K562 (cell line): ENCODE measurements around the gene OR7G1. TPM values are rescaled to one million over a fixed set of nuclear protein-coding genes. Genes with fewer than 3 reads are reported as not detected.

Source experiments
- ATAC-seq: fragments of 200-7000 bp; cut with Tn5 transposase; 3 replicates; pipeline ENCODE4 v1.9.1; 2020; ENCODE audit warnings: moderate library complexity
- BruUV-seq: library from RNA; stranded (reverse); fragments of 400-500 nt; replicated peaks from 2 replicates; lab custom pipeline; 2021; lab: Mats Ljungman, UMichigan
- CTCF ChIA-PET: fragments of 300-600 bp; formaldehyde crosslinking; extraction: SDS; loops from one replicate; lab custom pipeline; 2021; ENCODE audit warnings: low intra/inter-chr PET ratio; lab: Yijun Ruan, JAX
- POLR2A ChIA-PET: fragments of 300-600, 350-650 bp; sonication (Branson Sonifier 250); formaldehyde crosslinking; extraction: SDS; loops from one replicate; lab custom pipeline; 2021; ENCODE audit warnings: antibody characterized with exemption, inconsistent platforms; lab: Yijun Ruan, JAX
- DNase-seq, 4 experiments: peaks; one replicate each; pipeline versions ENCODE4 v3.0.0 to v3.0.0-alpha.2; 2011 to 2018; ENCODE audit warnings: low spot score in 3 of 4, mixed read lengths in 3 of 4; ENCODE audit errors: extremely low read depth in 1 of 4
- FAIRE-seq: peaks from 2 replicates; lab custom pipeline; 2011; peaks lifted over from hg19 to GRCh38; lab: Jason Lieb, UNC
- H2AFZ ChIP-seq: 2 replicates; pipeline ENCODE4 v1.6.0; 2011; ENCODE audit warnings: low read depth, low read length, control low read depth, inconsistent platforms
- H3K27ac ChIP-seq: fragments of 200-600 bp; 3 replicates; pipeline ENCODE4 v1.8.0; 2011; ENCODE audit warnings: low read depth, mild to moderate bottlenecking, control low read depth, inconsistent platforms, low read length, moderate library complexity, mixed read lengths; ENCODE audit errors: extremely low read depth
- H3K27me3 ChIP-seq, 2 experiments: fragments of 300-600 bp in 1 of 2; 2 replicates in 1 of 2; 3 replicates in 1 of 2; pipeline versions ENCODE4 v1.6.0 to v1.8.0; 2011; ENCODE audit warnings: inconsistent platforms in 2 of 2, low read length in 2 of 2, mild to moderate bottlenecking in 1 of 2, mixed read lengths in 1 of 2, moderate library complexity in 1 of 2; ENCODE audit not compliant: control insufficient read depth in 2 of 2, insufficient read depth in 2 of 2
- H3K36me3 ChIP-seq: fragments of 300-600 bp; 3 replicates; pipeline ENCODE4 v1.8.0; 2011; ENCODE audit warnings: mild to moderate bottlenecking, low read length, inconsistent platforms; ENCODE audit not compliant: control insufficient read depth, insufficient read depth
- H3K4me1 ChIP-seq, 2 experiments: fragments of 200-600 bp in 1 of 2; replicated peaks in 1 of 2; 2 replicates in 1 of 2; 3 replicates in 1 of 2; pipeline versions ENCODE4 v1.5.1 to v1.8.0; 2011; ENCODE audit warnings: inconsistent platforms in 2 of 2, low read length in 2 of 2, mild to moderate bottlenecking in 1 of 2, mixed read lengths in 1 of 2, moderate library complexity in 1 of 2; ENCODE audit not compliant: control insufficient read depth in 2 of 2, insufficient read depth in 2 of 2
- H3K4me2 ChIP-seq: 2 replicates; pipeline ENCODE4 v1.6.1; 2011; ENCODE audit warnings: low read length, control low read depth, inconsistent platforms, mixed read lengths; ENCODE audit not compliant: insufficient read depth
- H3K4me3 ChIP-seq: fragments of 200-600 bp; sonication (generic), shearing (Covaris generic); 2 replicates; pipeline ENCODE4 v1.5.1; 2016; ENCODE audit warnings: control low read depth, inconsistent platforms
- H3K79me2 ChIP-seq: fragments of 200-600 bp; 3 replicates; pipeline ENCODE4 v1.8.0; 2011; ENCODE audit warnings: low read length, inconsistent platforms; ENCODE audit not compliant: control insufficient read depth, insufficient read depth
- H3K9ac ChIP-seq, 2 experiments: 2 replicates each; pipeline versions ENCODE4 v1.6.0 to v1.6.1; 2011; ENCODE audit warnings: low read depth in 2 of 2, low read length in 2 of 2, control low read depth in 1 of 2, inconsistent platforms in 1 of 2, mild to moderate bottlenecking in 1 of 2, mixed read lengths in 1 of 2; ENCODE audit not compliant: insufficient read depth in 1 of 2
- H3K9me1 ChIP-seq: one replicate; pipeline ENCODE4 v1.6.0; 2011; ENCODE audit warnings: inconsistent platforms, mild to moderate bottlenecking, low read length, moderate library complexity; ENCODE audit not compliant: control insufficient read depth, insufficient read depth
- H3K9me3 ChIP-seq: replicated peaks from 2 replicates; pipeline ENCODE4 v1.5.1; 2011; ENCODE audit warnings: low read depth, low read length, inconsistent platforms; ENCODE audit not compliant: control insufficient read depth, insufficient read depth
- H4K20me1 ChIP-seq: replicated peaks from 2 replicates; pipeline ENCODE4 v1.6.1; 2011; ENCODE audit warnings: low read length, inconsistent platforms, mixed read lengths; ENCODE audit not compliant: control insufficient read depth, insufficient read depth
- HNRNPLL ChIP-seq: fragments of 200-400 bp; formaldehyde crosslinking; IDR thresholded peaks from 2 replicates; pipeline ENCODE4 v1.6.1; 2017; ENCODE audit warnings: low read length, low read depth, mild to moderate bottlenecking; ENCODE audit not compliant: poor library complexity, severe bottlenecking
- POLR2G ChIP-seq: fragments of 200-400 bp; formaldehyde crosslinking; IDR thresholded peaks from 2 replicates; pipeline ENCODE4 v1.6.1; 2017; ENCODE audit warnings: low read depth, mild to moderate bottlenecking, antibody characterized with exemption, low read length, moderate library complexity
- SAP30 ChIP-seq: fragments of 200-600 bp; sonication (generic); IDR thresholded peaks from 2 replicates; pipeline ENCODE4 v1.6.1; 2012; ENCODE audit warnings: borderline replicate concordance, low read depth, mild to moderate bottlenecking, moderate library complexity, low read length, control low read depth, inconsistent platforms; ENCODE audit not compliant: insufficient read depth, poor library complexity, severe bottlenecking
- ZFP1 ChIP-seq: fragments of 450-650 bp; formaldehyde crosslinking; IDR thresholded peaks from 2 replicates; pipeline ENCODE4 v1.4.0; 2020; ENCODE audit warnings: mild to moderate bottlenecking, mixed read lengths
- ZNF274 ChIP-seq: IDR thresholded peaks from 2 replicates; pipeline ENCODE4 v1.6.1; 2011; ENCODE audit warnings: low read depth, mild to moderate bottlenecking, low read length, moderate library complexity, borderline replicate concordance
- ZNF316 ChIP-seq: fragments of 450-650 bp; IDR thresholded peaks from 2 replicates; pipeline ENCODE4 v1.6.1; 2016
- WGBS: fragments of 100-300 bp; shearing (Covaris generic); methylation state at CpG from one replicate; pipeline ENCODE4 v1.1.6; 2016; ENCODE audit warnings: low coverage, mixed read lengths; ENCODE audit not compliant: insufficient coverage; ENCODE audit errors: missing lambda C conversion rate; 5-methylcytosine and 5-hydroxymethylcytosine counted together
- in situ Hi-C: fragments of 300-500 bp; cut with MboI; formaldehyde crosslinking; loops from 4 replicates; pipeline ENCODE4 v1.15.0; 2018; ENCODE audit warnings: inconsistent platforms, mixed read lengths
- intact Hi-C: fragments of 100-400 bp; cut with micrococcal nuclease; formaldehyde crosslinking; loops from 2 replicates; pipeline ENCODE4 v1.14.2; 2022
- polyA plus RNA-seq, 8 experiments: library from polyadenylated mRNA; depleted of rRNA in 4 of 8; stranded (reverse) in 5 of 8; unstranded in 3 of 8; fragments of >200 nt; fragmentation: Nextera tagmentation in 2 of 8; fragmentation: Illumina TruSeq in 1 of 8; extraction: Ambion mirVana in 2 of 8; extraction: Trizol in 1 of 8; gene quantifications; 2 replicates each; pipeline versions ENCODE4 v1.2.1 to v1.2.3, GENCODE V29; 2011 to 2014; ENCODE audit warnings: inconsistent platforms in 1 of 8, missing spikeins in 1 of 8
- total RNA-seq, 7 experiments: library from RNA; depleted of rRNA in 6 of 7; stranded (reverse); fragments of >200 nt in 6 of 7; fragmentation: Illumina TruSeq in 2 of 7; extraction: Trizol in 2 of 7; gene quantifications; 2 replicates each; pipeline versions ENCODE4 v1.2.1 to v1.2.3, GENCODE V29; 2011 to 2021; ENCODE audit warnings: low replicate concordance in 1 of 7
- TF ChIP-seq, protein P1 (sequence below): fragments of 450-650 bp; IDR thresholded peaks from 2 replicates; pipeline ENCODE4 v1.6.1; 2018; ENCODE audit not compliant: partially characterized antibody
- TF ChIP-seq, protein P2 (sequence below): sonication (generic); formaldehyde crosslinking; IDR thresholded peaks from 2 replicates; pipeline ENCODE4 v1.9.0; 2022; ENCODE audit warnings: mild to moderate bottlenecking, missing genetic modification reagents

The OR7G1 gene
- total and polyA plus RNA-seq, 9 of the 15 experiments (the other 6 are each of a cell fraction or from before 2014, with no cell fraction given) = not detected

DNA sequence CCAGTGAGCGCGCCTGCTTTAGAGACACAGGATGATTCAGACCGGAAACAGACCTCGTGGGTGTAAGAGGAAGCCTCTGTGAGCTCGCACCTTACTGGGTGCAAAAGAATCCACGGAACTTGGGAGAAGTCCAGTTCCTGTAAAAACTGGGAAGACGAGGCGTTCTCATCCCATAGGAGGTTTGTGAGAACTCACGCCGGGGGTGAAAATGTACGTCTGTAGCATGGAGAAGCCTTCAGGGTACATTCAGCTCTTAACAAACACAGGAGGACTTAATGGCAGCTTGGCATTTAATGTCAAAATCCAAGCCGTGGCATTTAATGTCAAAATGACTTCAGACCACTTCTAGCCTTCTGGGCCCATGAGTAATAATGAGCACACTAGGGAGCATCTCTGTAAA, 45.9 kb upstream of the OR7G1 start:
- H3K36me3 ChIP-seq = peaks cover 71% of the 10 kb centered on the region
- H3K27me3 ChIP-seq = no peaks in the 10 kb centered on the region
- TF ChIP-seq ZNF274 = 0 out of 2 replicates have a peak, but pooled peaks have one; percentile 48
- no peak for TF ChIP-seq SAP30
- H2AFZ ChIP-seq = no peak overlapping the region
- intact Hi-C loops (no loop called here), in situ Hi-C loops (no loop called here)
- DNase-seq = no peak
- H3K79me2 ChIP-seq = peaks cover 3% of the 10 kb centered on the region; the same call in 1 of the 3 replicates
- no peak overlapping the region for H3K9ac ChIP-seq
- H3K4me3 ChIP-seq = no peak overlapping the region
- BruUV-seq = no TSS peak
- no peaks in the 10 kb centered on the region for H3K4me1 ChIP-seq
- POLR2A ChIA-PET = no interaction called here
- CTCF ChIA-PET = no interaction called here
- no peaks in the 10 kb centered on the region for H3K9me1 ChIP-seq
- no peak for FAIRE-seq
- WGBS = 96% methylated on average over 9 of the region's 12 CpGs
- no peak overlapping the region for H3K4me2 ChIP-seq
- H3K9me3 ChIP-seq = peaks cover 25% of the 10 kb centered on the region
- no peak for ATAC-seq
- no peak overlapping the region for H3K27ac ChIP-seq
- no peaks in the 10 kb centered on the region for H4K20me1 ChIP-seq

DNA sequence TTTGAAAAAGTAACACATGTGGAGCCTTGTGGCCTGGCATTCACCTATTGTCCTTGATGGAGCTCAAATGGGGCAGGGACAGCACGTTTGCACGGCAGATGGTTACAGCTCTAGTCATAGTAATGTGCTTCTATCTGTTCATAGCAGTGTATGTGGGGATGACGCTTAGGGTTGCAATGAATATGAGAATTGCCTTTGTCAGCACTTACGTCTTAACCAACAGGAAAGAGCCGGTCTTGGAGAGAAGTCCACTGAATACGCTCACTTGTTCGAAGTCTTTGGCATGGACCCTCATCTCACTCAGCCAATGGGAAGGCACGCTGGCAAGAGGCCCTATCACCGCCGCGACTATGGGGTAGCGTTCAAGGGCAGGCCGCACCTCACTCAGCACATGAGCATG, 44.3 kb upstream of the OR7G1 start:
- POLR2A ChIA-PET = interaction anchor here (0.8 kb wide), 1 partner anchor 15 kb away, joined by 3 read pairs; no protein-coding TSS in a partner anchor
- FAIRE-seq (no peak), DNase-seq (peak in 1 of 4 experiments; percentile 15), ATAC-seq (no peak)
- intact Hi-C loops (no loop called here), in situ Hi-C loops (no loop called here)
- Histone ChIP-seq H3K36me3 (peaks cover 84% of the 10 kb centered on the region), H3K9me1 (no peaks in the 10 kb centered on the region), H3K4me2 (no peak overlapping the region), H3K9ac (no peak overlapping the region), H3K27ac (no peak overlapping the region), H3K27me3 (no peaks in the 10 kb centered on the region), H4K20me1 (no peaks in the 10 kb centered on the region), H3K4me1 (no peaks in the 10 kb centered on the region)
- WGBS = 99% methylated on average over 13 of the region's 13 CpGs
- no TSS peak for BruUV-seq
- TF ChIP-seq HNRNPLL (no peak), ZFP1 (CRISPR knock-in tag) (no peak), POLR2G (no peak), ZNF316 (peak; percentile 28; the same call in 1 of the 2 replicates)
- TF ChIP-seq, protein P1, sequence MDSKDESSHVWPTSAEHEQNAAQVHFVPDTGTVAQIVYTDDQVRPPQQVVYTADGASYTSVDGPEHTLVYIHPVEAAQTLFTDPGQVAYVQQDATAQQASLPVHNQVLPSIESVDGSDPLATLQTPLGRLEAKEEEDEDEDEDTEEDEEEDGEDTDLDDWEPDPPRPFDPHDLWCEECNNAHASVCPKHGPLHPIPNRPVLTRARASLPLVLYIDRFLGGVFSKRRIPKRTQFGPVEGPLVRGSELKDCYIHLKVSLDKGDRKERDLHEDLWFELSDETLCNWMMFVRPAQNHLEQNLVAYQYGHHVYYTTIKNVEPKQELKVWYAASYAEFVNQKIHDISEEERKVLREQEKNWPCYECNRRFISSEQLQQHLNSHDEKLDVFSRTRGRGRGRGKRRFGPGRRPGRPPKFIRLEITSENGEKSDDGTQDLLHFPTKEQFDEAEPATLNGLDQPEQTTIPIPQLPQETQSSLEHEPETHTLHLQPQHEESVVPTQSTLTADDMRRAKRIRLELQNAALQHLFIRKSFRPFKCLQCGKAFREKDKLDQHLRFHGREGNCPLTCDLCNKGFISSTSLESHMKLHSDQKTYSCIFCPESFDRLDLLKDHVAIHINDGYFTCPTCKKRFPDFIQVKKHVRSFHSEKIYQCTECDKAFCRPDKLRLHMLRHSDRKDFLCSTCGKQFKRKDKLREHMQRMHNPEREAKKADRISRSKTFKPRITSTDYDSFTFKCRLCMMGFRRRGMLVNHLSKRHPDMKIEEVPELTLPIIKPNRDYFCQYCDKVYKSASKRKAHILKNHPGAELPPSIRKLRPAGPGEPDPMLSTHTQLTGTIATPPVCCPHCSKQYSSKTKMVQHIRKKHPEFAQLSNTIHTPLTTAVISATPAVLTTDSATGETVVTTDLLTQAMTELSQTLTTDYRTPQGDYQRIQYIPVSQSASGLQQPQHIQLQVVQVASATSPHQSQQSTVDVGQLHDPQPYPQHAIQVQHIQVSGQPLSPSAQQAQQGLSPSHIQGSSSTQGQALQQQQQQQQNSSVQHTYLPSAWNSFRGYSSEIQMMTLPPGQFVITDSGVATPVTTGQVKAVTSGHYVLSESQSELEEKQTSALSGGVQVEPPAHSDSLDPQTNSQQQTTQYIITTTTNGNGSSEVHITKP = no peak
- TF ChIP-seq, protein P2, sequence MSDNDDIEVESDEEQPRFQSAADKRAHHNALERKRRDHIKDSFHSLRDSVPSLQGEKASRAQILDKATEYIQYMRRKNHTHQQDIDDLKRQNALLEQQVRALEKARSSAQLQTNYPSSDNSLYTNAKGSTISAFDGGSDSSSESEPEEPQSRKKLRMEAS (CRISPR knock-in tag) = no peak
- TF ChIP-seq, all 486 proteins: peak for 1
- Histone ChIP-seq H2AFZ (no peak overlapping the region), H3K9me3 (peaks cover 27% of the 10 kb centered on the region), H3K79me2 (peaks cover 17% of the 10 kb centered on the region), H3K4me3 (no peak overlapping the region)
- CTCF ChIA-PET = no interaction called here
